ENCODE results near the gene MICU2.
"Not testable (repeated sequence)": the region's sequence is repeated elsewhere in the genome, so short reads cannot be mapped to it uniquely, and the experiment has no call there.

Gene MICU2

GRCh38 chr13:21595546-21595822, 8.5 kb downstream of the MICU2 start:
- DNase-seq (ENCODE audit: low read depth), result no peak
- no peak overlapping the region for H3K4me3 ChIP-seq (ENCODE audit: low read length)
- TF ChIP-seq, protein P1, sequence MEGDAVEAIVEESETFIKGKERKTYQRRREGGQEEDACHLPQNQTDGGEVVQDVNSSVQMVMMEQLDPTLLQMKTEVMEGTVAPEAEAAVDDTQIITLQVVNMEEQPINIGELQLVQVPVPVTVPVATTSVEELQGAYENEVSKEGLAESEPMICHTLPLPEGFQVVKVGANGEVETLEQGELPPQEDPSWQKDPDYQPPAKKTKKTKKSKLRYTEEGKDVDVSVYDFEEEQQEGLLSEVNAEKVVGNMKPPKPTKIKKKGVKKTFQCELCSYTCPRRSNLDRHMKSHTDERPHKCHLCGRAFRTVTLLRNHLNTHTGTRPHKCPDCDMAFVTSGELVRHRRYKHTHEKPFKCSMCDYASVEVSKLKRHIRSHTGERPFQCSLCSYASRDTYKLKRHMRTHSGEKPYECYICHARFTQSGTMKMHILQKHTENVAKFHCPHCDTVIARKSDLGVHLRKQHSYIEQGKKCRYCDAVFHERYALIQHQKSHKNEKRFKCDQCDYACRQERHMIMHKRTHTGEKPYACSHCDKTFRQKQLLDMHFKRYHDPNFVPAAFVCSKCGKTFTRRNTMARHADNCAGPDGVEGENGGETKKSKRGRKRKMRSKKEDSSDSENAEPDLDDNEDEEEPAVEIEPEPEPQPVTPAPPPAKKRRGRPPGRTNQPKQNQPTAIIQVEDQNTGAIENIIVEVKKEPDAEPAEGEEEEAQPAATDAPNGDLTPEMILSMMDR (conservative IDR thresholded peaks at IDR 0.05; ENCODE audit: low read depth, low read length), result no peak

- DNase-seq (ENCODE audit: low read depth), result no peak
- H3K4me3 ChIP-seq (ENCODE audit: low read length), result no peak overlapping the region
- TF ChIP-seq, protein P1 (conservative IDR thresholded peaks at IDR 0.05; ENCODE audit: low read depth, low read length), result no peak
Measured at GRCh38 chr13:21594715-21595545, 9.0 kb downstream of the MICU2 start.

- not testable (repeated sequence) for DNase-seq (ENCODE audit: low read depth); H3K4me3 ChIP-seq (ENCODE audit: low read length)
Measured at GRCh38 chr13:21590665-21591456, 13.1 kb downstream of the MICU2 start.

GRCh38 chr13:21590231-21590630, 13.7 kb downstream of the MICU2 start:
- no peak overlapping the region for H3K4me3 ChIP-seq (ENCODE audit: low read length)

DNA sequence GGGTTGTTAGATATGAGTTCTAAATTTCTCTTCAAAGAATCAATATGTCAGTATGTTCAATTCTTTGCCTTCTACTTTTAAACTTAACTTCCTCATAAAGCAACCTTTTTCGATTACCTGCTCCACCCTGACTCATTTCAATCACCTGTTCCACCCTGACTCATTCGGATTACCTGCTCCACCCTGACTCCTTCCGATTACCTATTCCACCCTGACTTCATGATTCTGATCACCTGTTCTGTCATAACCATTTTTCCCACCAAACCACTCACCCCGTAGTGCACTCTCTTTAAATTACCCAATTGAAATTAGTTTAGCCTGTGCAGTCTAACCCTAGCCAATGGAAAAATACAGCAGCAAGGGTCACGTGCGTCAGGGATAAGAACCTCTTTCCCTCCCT, 14.5 kb downstream of the MICU2 start:
- not testable (repeated sequence) for H3K4me3 ChIP-seq (ENCODE audit: low read length); DNase-seq (ENCODE audit: low read depth)

More at GRCh38 chr13:21590231-21590630, 13.7 kb downstream of the MICU2 start:
- no peak for DNase-seq (ENCODE audit: low read depth)
- TF ChIP-seq, protein P1 (conservative IDR thresholded peaks at IDR 0.05; ENCODE audit: low read depth, low read length), result no peak

- not testable (repeated sequence) for H3K4me3 ChIP-seq (ENCODE audit: low read length)
- DNase-seq (ENCODE audit: low read depth), result peak; percentile 45
Measured at GRCh38 chr13:21588411-21588810, 15.6 kb downstream of the MICU2 start.

- H3K4me3 ChIP-seq (ENCODE audit: low read length), result no peak overlapping the region
- TF ChIP-seq, protein P1 (conservative IDR thresholded peaks at IDR 0.05; ENCODE audit: low read depth, low read length), result no peak
- DNase-seq (ENCODE audit: low read depth), result no peak
Measured at GRCh38 chr13:21584973-21585592, 18.9 kb downstream of the MICU2 start.

DNA sequence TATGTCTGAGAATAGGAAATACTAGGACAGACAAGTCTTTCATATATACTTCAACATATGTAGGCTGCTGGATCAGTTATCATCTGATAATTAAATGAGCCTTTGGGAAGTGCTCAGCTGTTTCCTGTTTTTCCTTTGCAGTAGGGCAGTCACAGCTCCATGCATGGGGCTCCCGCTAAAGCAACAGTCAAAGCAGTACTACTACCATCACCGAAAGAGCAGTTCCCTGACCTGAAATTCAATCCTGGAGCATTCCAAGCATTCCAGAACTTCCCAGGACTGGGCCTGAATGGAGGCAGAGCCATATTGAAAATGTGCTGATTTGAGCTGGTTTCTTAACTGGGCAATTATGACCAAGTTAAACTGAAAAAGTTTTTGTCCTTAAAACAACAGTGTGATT, 20.5 kb downstream of the MICU2 start:
- DNase-seq (ENCODE audit: low read depth), result peak; percentile 57
- TF ChIP-seq, protein P1 (conservative IDR thresholded peaks at IDR 0.05; ENCODE audit: low read depth, low read length), result no peak
- H3K4me3 ChIP-seq (ENCODE audit: low read length), result no peak overlapping the region
